Activated CD8-positive, alpha-beta memory T cell treated with anti-CD3 and anti-CD28 coated beads, Interleukin-2, amount 50 U/mL, for 24 hours (primary cell): Measurements from ENCODE around the gene MPV17.

Experiments
- DNase-seq: peaks from one replicate; pipeline ENCODE4 v3.0.0-alpha.2; 2020; ENCODE audit errors: extremely low read depth

MPV17 gene

GRCh38 chr2:27265536-27265870 is 57.4 kb downstream of the MPV17 start:
- DNase-seq: no peak

GRCh38 chr2:27264753-27265535 is 58.0 kb downstream of the MPV17 start:
- no peak for DNase-seq

- DNase-seq: no peak
Measured at GRCh38 chr2:27264253-27264752, 58.6 kb downstream of the MPV17 start.

GRCh38 chr2:27263287-27264252 is 59.3 kb downstream of the MPV17 start:
- DNase-seq: no peak

- no peak for DNase-seq
Measured at GRCh38 chr2:27262379-27263286, 60.3 kb downstream of the MPV17 start, which contains the start of gene SLC30A3. Gene SLC30A3, minus strand, starts transcription at chr2:27263047. Its CDS starts 141 bp downstream, at chr2:27262906.

- DNase-seq: no peak
Measured at GRCh38 chr2:27261926-27262298, 61.0 kb downstream of the MPV17 start.

GRCh38 chr2:27261241-27261925 is 61.5 kb downstream of the MPV17 start:
- DNase-seq: no peak
